KMS-11 (cell line): ENCODE measurements around the gene KIAA1328.

Source experiments
- H2AFZ ChIP-seq: fragments of 200-600 bp; sonication (generic); 2 replicates; pipeline ENCODE4 v1.6.1; 2016; ENCODE audit warnings: antibody characterized with exemption, mixed run types, low read depth
- H3K27ac ChIP-seq: fragments of 200-600 bp; sonication (generic); 2 replicates; pipeline ENCODE4 v1.6.1; 2016; ENCODE audit warnings: mild to moderate bottlenecking, mixed run types
- H3K27me3 ChIP-seq: fragments of 200-600 bp; sonication (generic); 2 replicates; pipeline ENCODE4 v1.6.1; 2017; ENCODE audit warnings: mild to moderate bottlenecking, low read depth, mixed run types, moderate library complexity; ENCODE audit not compliant: insufficient read depth
- H3K36me3 ChIP-seq: fragments of 200-600 bp; sonication (generic); 2 replicates; pipeline ENCODE4 v1.6.1; 2017; ENCODE audit warnings: mild to moderate bottlenecking, mixed run types; ENCODE audit not compliant: insufficient read depth
- H3K4me1 ChIP-seq: fragments of 200-600 bp; sonication (generic); 2 replicates; pipeline ENCODE4 v1.6.1; 2016; ENCODE audit warnings: mild to moderate bottlenecking, low read depth, mixed run types; ENCODE audit not compliant: poor library complexity, severe bottlenecking
- H3K4me2 ChIP-seq: fragments of 200-600 bp; sonication (generic); 2 replicates; pipeline ENCODE4 v1.7.0; 2016; ENCODE audit warnings: mild to moderate bottlenecking, mixed run types
- H3K4me3 ChIP-seq: fragments of 200-600 bp; sonication (generic); IDR thresholded peaks from 2 replicates; pipeline ENCODE4 v1.6.1; 2017; ENCODE audit warnings: low read depth, low read length, mixed read lengths; ENCODE audit not compliant: insufficient read depth
- H3K79me2 ChIP-seq: fragments of 200-600 bp; sonication (generic); 2 replicates; pipeline ENCODE4 v1.6.1; 2016; ENCODE audit warnings: low read depth, mixed run types; ENCODE audit not compliant: insufficient read depth
- H3K9ac ChIP-seq: fragments of 200-600 bp; sonication (generic); 2 replicates; pipeline ENCODE4 v1.6.1; 2016; ENCODE audit warnings: mild to moderate bottlenecking, mixed run types
- H4K20me1 ChIP-seq: fragments of 200-600 bp; sonication (generic); 2 replicates; pipeline ENCODE4 v1.6.1; 2016; ENCODE audit warnings: mild to moderate bottlenecking, mixed run types; ENCODE audit not compliant: insufficient read depth
- CTCF ChIP-seq: fragments of 200-600 bp; sonication (generic); conservative IDR thresholded peaks from 2 replicates; pipeline ENCODE4 v1.6.1; 2017; ENCODE audit warnings: low read depth, mild to moderate bottlenecking, antibody characterized with exemption, low read length, moderate library complexity, mixed read lengths

The KIAA1328 gene

DNA sequence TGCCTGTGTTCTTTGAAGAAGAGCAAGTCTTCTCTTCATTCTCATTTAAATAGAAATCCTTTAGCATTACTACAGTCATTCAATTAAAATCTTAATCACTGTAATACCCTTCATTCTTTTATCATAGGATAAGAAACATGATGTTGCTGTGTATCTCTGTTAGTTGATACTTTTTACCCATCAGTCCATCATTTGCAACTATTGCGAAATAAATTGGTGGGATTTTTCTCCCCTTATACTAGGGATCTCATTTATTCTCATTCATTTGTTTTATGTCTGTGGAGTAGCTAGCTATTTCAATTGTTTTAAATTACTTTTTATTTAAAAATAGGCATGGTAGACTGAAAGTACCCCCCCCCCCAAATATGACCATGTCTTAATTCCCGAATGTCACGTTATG lies 235.3 kb downstream of the KIAA1328 start:
- H3K4me1 ChIP-seq, result no peaks in the 10 kb centered on the region

GRCh38 chr18:37065254-37065653 lies 236.3 kb downstream of the KIAA1328 start:
- no peak overlapping the region for H2AFZ ChIP-seq
- no peak overlapping the region for H3K4me3 ChIP-seq
- H3K36me3 ChIP-seq, result no peaks in the 10 kb centered on the region
- no peak for TF ChIP-seq CTCF
- no peak overlapping the region for H3K4me2 ChIP-seq
- no peaks in the 10 kb centered on the region for H3K4me1 ChIP-seq
- H4K20me1 ChIP-seq, result no peaks in the 10 kb centered on the region
- no peak overlapping the region for H3K9ac ChIP-seq
- no peaks in the 10 kb centered on the region for H3K27me3 ChIP-seq
- no peak overlapping the region for H3K27ac ChIP-seq
- no peaks in the 10 kb centered on the region for H3K79me2 ChIP-seq

More for the DNA sequence above, 235.3 kb downstream of the KIAA1328 start:
- Histone ChIP-seq H3K27me3 (no peaks in the 10 kb centered on the region), H3K79me2 (no peaks in the 10 kb centered on the region), H3K4me2 (no peak overlapping the region), H3K9ac (no peak overlapping the region), H4K20me1 (no peaks in the 10 kb centered on the region), H3K36me3 (no peaks in the 10 kb centered on the region), H2AFZ (no peak overlapping the region), H3K27ac (no peak overlapping the region), H3K4me3 (no peak overlapping the region)
- no peak for TF ChIP-seq CTCF

DNA sequence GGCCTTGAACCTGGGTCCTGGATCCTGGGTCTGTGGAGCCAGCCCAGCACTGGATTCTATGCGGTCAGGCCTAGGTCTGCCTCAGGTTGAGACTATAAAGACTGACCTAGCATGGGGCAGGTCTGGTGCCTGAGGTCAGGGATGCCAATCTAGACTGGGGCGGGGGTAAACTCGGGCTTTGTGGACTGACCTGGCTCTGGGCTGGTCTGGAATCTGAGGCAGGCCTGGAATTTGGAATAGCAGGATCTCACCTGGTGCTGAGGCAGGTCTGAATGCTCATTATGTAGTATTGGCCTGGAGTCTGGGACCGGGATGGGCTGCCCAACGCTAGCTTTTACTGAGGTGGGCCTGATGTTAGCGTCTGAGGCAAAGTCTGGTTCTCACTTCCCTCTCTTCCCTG lies 256.0 kb downstream of the KIAA1328 start:
- Histone ChIP-seq H3K27me3 (no peaks in the 10 kb centered on the region), H3K4me3 (no peak overlapping the region), H2AFZ (no peak overlapping the region), H3K27ac (no peak overlapping the region), H3K4me1 (no peaks in the 10 kb centered on the region), H4K20me1 (no peaks in the 10 kb centered on the region), H3K36me3 (no peaks in the 10 kb centered on the region), H3K4me2 (no peak overlapping the region), H3K9ac (no peak overlapping the region), H3K79me2 (no peaks in the 10 kb centered on the region)
- no peak for TF ChIP-seq CTCF

DNA sequence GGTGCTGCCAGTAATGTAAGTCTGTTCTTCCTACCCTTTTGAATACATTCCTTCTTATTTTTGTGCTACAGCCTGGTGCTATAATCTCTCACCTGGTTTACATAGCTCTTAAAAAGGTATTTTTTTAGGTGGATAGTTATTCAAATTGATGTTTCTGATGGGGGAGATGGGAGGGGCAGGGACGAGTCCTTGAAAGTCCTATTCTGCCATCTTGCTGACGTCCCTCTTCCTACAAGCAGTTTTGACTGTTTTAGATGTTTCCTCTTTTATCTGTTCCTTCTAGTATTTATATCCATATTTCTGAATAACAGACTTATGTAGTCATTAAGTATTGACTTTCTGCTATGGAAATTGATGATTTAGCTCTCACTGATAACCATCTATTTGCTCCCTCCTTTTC lies 256.4 kb downstream of the KIAA1328 start:
- Histone ChIP-seq H3K27ac (no peak overlapping the region), H3K79me2 (no peaks in the 10 kb centered on the region), H4K20me1 (no peaks in the 10 kb centered on the region), H3K4me1 (no peaks in the 10 kb centered on the region), H3K9ac (no peak overlapping the region), H3K4me2 (no peak overlapping the region), H2AFZ (no peak overlapping the region), H3K36me3 (no peaks in the 10 kb centered on the region), H3K4me3 (no peak overlapping the region), H3K27me3 (no peaks in the 10 kb centered on the region)
- TF ChIP-seq CTCF, result no peak
